BLaER1 treated with 17β-estradiol and CSF1 and Interleukin-3, amounts not matched to agents 10 nM and 100 nM (cell line): ENCODE results near the gene RSF1.
"Not testable (repeated sequence)": the region's sequence is repeated elsewhere in the genome, so short reads cannot be mapped to it uniquely, and the experiment has no call there.

Experiments used
- H3K27ac ChIP-seq, 11 experiments: shearing (Covaris generic); formaldehyde crosslinking; 2 replicates each; pipeline ENCODE4 v1.8.1; 2022
- H3K27me3 ChIP-seq, 11 experiments: shearing (Covaris generic); formaldehyde crosslinking; 2 replicates each; pipeline ENCODE4 v1.8.1; 2022
- H3K36me3 ChIP-seq, 11 experiments: shearing (Covaris generic); formaldehyde crosslinking; 2 replicates each; pipeline ENCODE4 v1.8.1; 2022
- H3K4me1 ChIP-seq, 10 experiments: shearing (Covaris generic); formaldehyde crosslinking; 2 replicates each; pipeline ENCODE4 v1.8.1; 2022
- H3K4me2 ChIP-seq, 11 experiments: shearing (Covaris generic); formaldehyde crosslinking; 2 replicates each; pipeline ENCODE4 v1.8.1; 2022
- H3K4me3 ChIP-seq, 10 experiments: shearing (Covaris generic); formaldehyde crosslinking; 2 replicates each; pipeline ENCODE4 v1.8.1; 2022
- H3K9ac ChIP-seq, 11 experiments: shearing (Covaris generic); formaldehyde crosslinking; 2 replicates each; pipeline ENCODE4 v1.8.1; 2022
- H3K9me3 ChIP-seq, 11 experiments: shearing (Covaris generic); formaldehyde crosslinking; replicated peaks in 1 of 11; 2 replicates each; pipeline ENCODE4 v1.8.1; 2022
- H4K20me1 ChIP-seq, 11 experiments: shearing (Covaris generic); formaldehyde crosslinking; 2 replicates each; pipeline ENCODE4 v1.8.1; 2022
- Cebpa-rat ChIP-seq, 11 experiments: shearing (Covaris generic); IDR thresholded peaks; 2 replicates each; pipeline ENCODE4 v1.8.1; 2022

RSF1 gene

DNA sequence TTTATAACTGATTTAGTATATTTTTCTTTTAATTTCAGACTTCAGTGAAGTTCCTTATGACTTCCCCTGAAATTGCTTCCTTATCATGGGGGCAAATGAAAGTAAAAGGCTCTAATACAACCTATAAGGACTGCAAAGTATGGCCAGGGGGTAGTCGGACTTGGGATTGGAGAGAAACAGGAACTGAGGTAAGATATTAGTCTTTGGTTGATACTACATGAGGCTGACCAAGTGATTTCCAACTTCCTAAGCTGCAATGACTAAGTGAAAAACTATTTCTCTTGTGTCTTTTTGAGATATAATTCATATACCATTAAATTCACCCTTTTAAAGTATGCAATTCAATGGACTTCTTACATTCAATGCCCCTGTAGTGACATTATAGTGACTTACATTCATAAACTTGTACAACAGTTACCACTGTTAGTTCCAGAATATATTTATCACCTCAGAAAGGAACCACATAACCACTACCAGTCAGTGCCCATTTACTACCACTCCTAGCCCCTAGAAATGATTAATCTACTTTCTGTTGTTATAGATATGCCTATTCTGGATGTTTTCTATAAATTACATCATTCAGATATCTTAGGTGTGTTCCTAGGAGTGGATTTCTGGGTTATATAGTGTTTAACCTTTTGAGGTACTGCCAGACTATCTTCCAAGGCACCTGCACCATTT is 22.1 kb upstream of the RSF1 start:
- Histone ChIP-seq H3K4me2 (0 out of 22 replicates have a peak overlapping the region, but pooled peaks of 2 of the 11 experiments have one; percentile 4 to 13), H3K9ac (no peak overlapping the region), H3K27ac (no peak overlapping the region), H3K9me3 (peaks cover 29 to 56% (median 40%) of the 10 kb centered on the region in 11 experiments), H3K27me3 (no peaks in the 10 kb centered on the region), H4K20me1 (no peaks in the 10 kb centered on the region), H3K4me3 (no peak overlapping the region), H3K36me3 (peaks cover 33 to 60% (median 47%) of the 10 kb centered on the region in 11 experiments), H3K4me1 (peaks cover 0 to 26% (median 2%) of the 10 kb centered on the region in 10 experiments; a peak in 6 of 20 replicates)
- TF ChIP-seq Cebpa-rat (IDR thresholded peaks at IDR 0.05) = no peak

DNA sequence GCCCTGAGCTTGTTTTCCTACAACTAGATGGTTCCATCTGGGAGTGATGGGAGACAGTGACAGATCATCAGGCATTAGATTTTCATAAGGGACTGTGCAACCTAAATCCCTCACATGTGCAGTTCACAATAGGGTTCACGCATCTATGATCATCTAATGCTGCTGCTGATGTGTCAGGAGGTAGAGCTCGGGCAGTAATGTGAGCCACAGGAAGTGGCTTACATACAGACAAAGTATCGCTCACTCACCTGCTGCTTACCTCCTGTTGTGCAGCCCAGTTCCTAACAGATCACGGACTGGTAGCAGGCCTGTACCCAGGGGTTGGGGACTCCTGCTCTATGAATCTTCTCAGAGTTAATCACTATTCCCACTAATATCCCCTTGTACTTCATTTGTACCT is 12.8 kb upstream of the RSF1 start:
- H3K36me3 ChIP-seq = peaks cover 0 to 15% (median 6%) of the 10 kb centered on the region in 11 experiments; a peak in 10 of 22 replicates
- H3K4me3 ChIP-seq = no peak overlapping the region
- TF ChIP-seq Cebpa-rat (IDR thresholded peaks at IDR 0.05) = no peak
- H3K4me1 ChIP-seq = no peaks in the 10 kb centered on the region
- H3K9ac ChIP-seq = no peak overlapping the region
- H3K4me2 ChIP-seq = no peak overlapping the region
- peaks cover 9 to 20% (median 15%) of the 10 kb centered on the region in 11 experiments for H3K9me3 ChIP-seq
- no peak overlapping the region for H3K27ac ChIP-seq
- no peaks in the 10 kb centered on the region for H3K27me3 ChIP-seq
- H4K20me1 ChIP-seq = no peaks in the 10 kb centered on the region

GRCh38 chr11:77828926-77829325 is 8.4 kb upstream of the RSF1 start:
- Histone ChIP-seq H3K4me3 (no peak overlapping the region), H3K27ac (no peak overlapping the region), H3K27me3 (peaks cover 0 to 10% (median 2%) of the 10 kb centered on the region in 11 experiments; a peak in 10 of 22 replicates), H3K9ac (no peak overlapping the region), H4K20me1 (no peaks in the 10 kb centered on the region), H3K4me2 (no peak overlapping the region), H3K9me3 (peaks cover 8 to 18% (median 15%) of the 10 kb centered on the region in 11 experiments), H3K36me3 (peaks cover 0 to 8% (median 6%) of the 10 kb centered on the region in 11 experiments; a peak in 10 of 22 replicates), H3K4me1 (peaks cover 0 to 2% (median 0%) of the 10 kb centered on the region in 10 experiments; a peak in 2 of 20 replicates)
- no peak for TF ChIP-seq Cebpa-rat (IDR thresholded peaks at IDR 0.05)

GRCh38 chr11:77823775-77824174 is 3.3 kb upstream of the RSF1 start:
- no peaks in the 10 kb centered on the region for H3K36me3 ChIP-seq
- no peaks in the 10 kb centered on the region for H3K9me3 ChIP-seq
- peak overlapping the region in 2 of 11 experiments; percentile 46 to 60; a peak in 4 of 22 replicates for H3K4me2 ChIP-seq
- peaks cover 0 to 17% (median 9%) of the 10 kb centered on the region in 11 experiments; a peak in 11 of 22 replicates for H3K27me3 ChIP-seq
- H3K27ac ChIP-seq = no peak overlapping the region
- H3K4me1 ChIP-seq = peaks cover 10 to 28% (median 13%) of the 10 kb centered on the region in 10 experiments
- no peak overlapping the region; a peak in 1 of 22 replicates for H3K9ac ChIP-seq
- TF ChIP-seq Cebpa-rat (IDR thresholded peaks at IDR 0.05) = no peak
- peaks cover 4 to 15% (median 5%) of the 10 kb centered on the region in 11 experiments; a peak in 21 of 22 replicates for H4K20me1 ChIP-seq
- no peak overlapping the region for H3K4me3 ChIP-seq

- H3K9me3 ChIP-seq, H3K27ac ChIP-seq: not testable (repeated sequence)
- H3K27me3 ChIP-seq = peaks cover 0 to 17% (median 9%) of the 10 kb centered on the region in 11 experiments; a peak in 11 of 22 replicates
- H4K20me1 ChIP-seq = peaks cover 21 to 31% (median 22%) of the 10 kb centered on the region in 11 experiments
- H3K4me2 ChIP-seq = peak overlapping the region; percentile 80 to 99 (median 95)
- peaks cover 20 to 44% (median 27%) of the 10 kb centered on the region in 10 experiments for H3K4me1 ChIP-seq
- H3K4me3 ChIP-seq = peak overlapping the region in 8 of 10 experiments; percentile 95 to 100 (median 100); a peak in 11 of 20 replicates
- H3K9ac ChIP-seq = peak overlapping the region in 4 of 11 experiments; percentile 83 to 98 (median 95); a peak in 4 of 22 replicates
- H3K36me3 ChIP-seq = peaks cover 0 to 11% (median 1%) of the 10 kb centered on the region in 11 experiments; a peak in 5 of 22 replicates
These were observed 1.6 kb upstream of the RSF1 start for GRCh38 chr11:77822126-77822525.

- Histone ChIP-seq H3K27ac (peak overlapping the region in 10 of 11 experiments; percentile 15 to 63 (median 52); a peak in 15 of 22 replicates), H3K9ac (peak overlapping the region; percentile 75 to 99 (median 96)), H3K4me3 (peak overlapping the region; percentile 95 to 100 (median 100)), H4K20me1 (peaks cover 23 to 38% (median 29%) of the 10 kb centered on the region in 11 experiments), H3K4me1 (peaks cover 20 to 51% (median 27%) of the 10 kb centered on the region in 10 experiments), H3K27me3 (peaks cover 0 to 17% (median 9%) of the 10 kb centered on the region in 11 experiments; a peak in 11 of 22 replicates), H3K4me2 (peak overlapping the region; percentile 80 to 99 (median 95)), H3K9me3 (no peaks in the 10 kb centered on the region), H3K36me3 (peaks cover 0 to 18% (median 8%) of the 10 kb centered on the region in 11 experiments; a peak in 6 of 22 replicates)
- TF ChIP-seq Cebpa-rat (IDR thresholded peaks at IDR 0.05) = no peak
These were observed 878 bp upstream of the RSF1 start for GRCh38 chr11:77821349-77821851.

- peaks cover 23 to 49% (median 42%) of the 10 kb centered on the region in 11 experiments for H4K20me1 ChIP-seq
- peaks cover 20 to 51% (median 27%) of the 10 kb centered on the region in 10 experiments for H3K4me1 ChIP-seq
- TF ChIP-seq Cebpa-rat (IDR thresholded peaks at IDR 0.05) = no peak
- H3K27ac ChIP-seq = peak overlapping the region; percentile 78 to 98 (median 96)
- peaks cover 0 to 17% (median 9%) of the 10 kb centered on the region in 11 experiments; a peak in 11 of 22 replicates for H3K27me3 ChIP-seq
- peaks cover under 1 to 31% (median 12%) of the 10 kb centered on the region in 11 experiments; a peak in 16 of 22 replicates for H3K36me3 ChIP-seq
- H3K4me3 ChIP-seq = peak overlapping the region; percentile 95 to 100 (median 100)
- peak overlapping the region; percentile 78 to 97 (median 86) for H3K4me2 ChIP-seq
- peak overlapping the region; percentile 93 to 99 (median 98) for H3K9ac ChIP-seq
- H3K9me3 ChIP-seq = peaks cover under 1 to 13% (median 7%) of the 10 kb centered on the region in 11 experiments
These were observed 479 bp downstream of the RSF1 start for GRCh38 chr11:77819921-77820564.

GRCh38 chr11:77819411-77819920 is 1.1 kb downstream of the RSF1 start:
- Histone ChIP-seq H3K4me1 (peaks cover 20 to 51% (median 27%) of the 10 kb centered on the region in 10 experiments), H4K20me1 (peaks cover 25 to 55% (median 47%) of the 10 kb centered on the region in 11 experiments), H3K9ac (peak overlapping the region; percentile 93 to 99 (median 98)), H3K9me3 (peaks cover 6 to 18% (median 13%) of the 10 kb centered on the region in 11 experiments), H3K4me3 (peak overlapping the region; percentile 95 to 100 (median 100)), H3K36me3 (peaks cover 4 to 37% (median 18%) of the 10 kb centered on the region in 11 experiments; a peak in 20 of 22 replicates), H3K27ac (peak overlapping the region; percentile 78 to 98 (median 96)), H3K27me3 (peaks cover 0 to 14% (median 9%) of the 10 kb centered on the region in 11 experiments; a peak in 11 of 22 replicates), H3K4me2 (peak overlapping the region; percentile 78 to 97 (median 86))
- no peak for TF ChIP-seq Cebpa-rat (IDR thresholded peaks at IDR 0.05)
